Fibroblast of lung (primary cell): Measurements from ENCODE around the gene SFXN1. TPM values are rescaled to one million over a fixed set of nuclear protein-coding genes. Genes with fewer than 3 reads are reported as not detected.
"Not testable (repeated sequence)": the region's sequence is repeated elsewhere in the genome, so short reads cannot be mapped to it uniquely, and the experiment has no call there.

Experiments used
- DNase-seq, 2 donors: peaks; one replicate each; pipeline versions ENCODE4 v3.0.0 to v3.0.0-alpha.2; 2010; ENCODE audit warnings: low read depth in 2 of 2
- H2AFZ ChIP-seq: 2 replicates; pipeline ENCODE4 v1.5.1; 2012; ENCODE audit warnings: low read length, control low read depth, inconsistent platforms
- H3K27ac ChIP-seq: 2 replicates; pipeline ENCODE4 v1.5.1; 2011; ENCODE audit warnings: low read length, control low read depth; ENCODE audit not compliant: insufficient read depth
- H3K27me3 ChIP-seq: 2 replicates; pipeline ENCODE4 v1.5.1; 2011; ENCODE audit warnings: mild to moderate bottlenecking, low read length; ENCODE audit not compliant: control insufficient read depth, insufficient read depth
- H3K36me3 ChIP-seq: 2 replicates; pipeline ENCODE4 v1.5.1; 2011; ENCODE audit warnings: low read length; ENCODE audit not compliant: control insufficient read depth, insufficient read depth
- H3K4me1 ChIP-seq: 2 replicates; pipeline ENCODE4 v1.5.1; 2011; ENCODE audit warnings: low read length; ENCODE audit not compliant: control insufficient read depth, insufficient read depth; ENCODE audit errors: extremely low read depth
- H3K4me2 ChIP-seq: 2 replicates; pipeline ENCODE4 v1.5.1; 2011; ENCODE audit warnings: low read length, control low read depth; ENCODE audit not compliant: insufficient read depth; ENCODE audit errors: extremely low read depth
- H3K4me3 ChIP-seq, 4 experiments: fragments of 200-600 bp in 1 of 4; sonication (generic) in 1 of 4; replicated peaks in 1 of 4; 2 replicates each; pipeline ENCODE4 v1.5.1; 2011 to 2016; ENCODE audit warnings: low read length in 4 of 4, low read depth in 3 of 4, mild to moderate bottlenecking in 3 of 4, control low read depth in 2 of 4, inconsistent platforms in 1 of 4, mixed read lengths in 1 of 4; ENCODE audit not compliant: insufficient read depth in 1 of 4; ENCODE audit errors: control extremely low read depth in 1 of 4
- H3K79me2 ChIP-seq: 2 replicates; pipeline ENCODE4 v1.5.1; 2012; ENCODE audit warnings: mild to moderate bottlenecking, low read length, inconsistent platforms; ENCODE audit not compliant: control insufficient read depth, insufficient read depth
- H3K9ac ChIP-seq: 2 replicates; pipeline ENCODE4 v1.5.1; 2011; ENCODE audit warnings: mild to moderate bottlenecking, low read length, control low read depth; ENCODE audit not compliant: insufficient read depth
- H3K9me3 ChIP-seq: 2 replicates; pipeline ENCODE4 v1.5.1; 2012; ENCODE audit warnings: low read depth, low read length; ENCODE audit not compliant: control insufficient read depth, insufficient read depth
- H4K20me1 ChIP-seq: 2 replicates; pipeline ENCODE4 v1.5.1; 2011; ENCODE audit warnings: low read length; ENCODE audit not compliant: control insufficient read depth, insufficient read depth; ENCODE audit errors: extremely low read depth
- CTCF ChIP-seq, 2 donors: IDR thresholded peaks in 1 of 2; conservative IDR thresholded peaks in 1 of 2; 1 replicate in 1 of 2; 2 replicates in 1 of 2; pipeline ENCODE4 v1.5.1; 2011 to 2012; ENCODE audit warnings: low read length in 2 of 2, control low read depth in 1 of 2, inconsistent platforms in 1 of 2, low read depth in 1 of 2, mild to moderate bottlenecking in 1 of 2
- EZH2 ChIP-seq: IDR thresholded peaks from 2 replicates; pipeline ENCODE4 v1.5.1; 2012; ENCODE audit warnings: low read length, control low read depth, mild to moderate bottlenecking; ENCODE audit errors: missing control alignments
- polyA plus RNA-seq, 2 donors: library from polyadenylated mRNA; depleted of rRNA in 1 of 2; stranded (reverse) in 1 of 2; unstranded in 1 of 2; fragments of >200 nt; gene quantifications; 2 replicates each; pipeline ENCODE4 v1.2.1, GENCODE V29; 2011 to 2012; ENCODE audit warnings: missing spikeins in 1 of 2
- total RNA-seq: library from RNA; depleted of rRNA; stranded (reverse); fragments of >200 nt; gene quantifications from 2 replicates; pipeline ENCODE4 v1.2.1, GENCODE V29; 2014

The SFXN1 gene
- total and polyA plus RNA-seq, 2 donors (not counting 1 experiment from before 2014, with no cell fraction given) = 58.3 to 125 TPM

- Histone ChIP-seq H3K27me3 (peaks cover 6% of the 10 kb centered on the region), H2AFZ (no peak overlapping the region), H3K9ac (no peak overlapping the region), H3K79me2 (no peaks in the 10 kb centered on the region), H3K4me2 (no peak overlapping the region), H3K36me3 (no peaks in the 10 kb centered on the region), H3K9me3 (no peaks in the 10 kb centered on the region), H3K4me3 (no peak overlapping the region), H4K20me1 (no peaks in the 10 kb centered on the region), H3K4me1 (no peaks in the 10 kb centered on the region), H3K27ac (no peak overlapping the region)
- TF ChIP-seq EZH2 = no peak
- no peak for TF ChIP-seq CTCF (conservative IDR thresholded peaks at IDR 0.05 in 1 of 2, IDR thresholded peaks at IDR 0.05 in 1 of 2; ENCODE audit: low read depth in 1 of 2, low read length in 2 of 2)
- no peak for DNase-seq
Observed at GRCh38 chr5:175448276-175448675, 30.1 kb upstream of the SFXN1 start.

DNA sequence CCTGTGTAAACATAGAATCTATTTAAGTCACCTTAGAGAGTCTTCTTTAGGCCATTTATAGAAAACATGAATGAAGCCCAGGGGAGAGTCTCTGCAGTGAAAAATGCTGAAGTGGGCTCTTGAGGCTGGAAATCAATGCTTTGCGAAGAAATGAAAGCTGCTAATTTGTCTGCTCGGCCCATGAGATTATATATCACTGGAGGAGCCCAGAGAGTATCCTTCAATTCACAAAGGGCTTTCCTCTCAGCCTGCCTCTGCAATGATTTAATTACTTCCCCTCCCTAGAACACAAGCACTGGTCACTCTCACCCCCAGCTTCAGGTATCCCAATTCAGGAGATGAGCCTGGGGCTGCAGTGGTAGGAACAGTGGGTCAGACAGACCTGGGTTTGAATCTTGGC, 26.2 kb upstream of the SFXN1 start:
- H3K9me3 ChIP-seq = no peaks in the 10 kb centered on the region
- no peak overlapping the region for H2AFZ ChIP-seq
- H3K4me2 ChIP-seq = no peak overlapping the region
- no peak overlapping the region for H3K27ac ChIP-seq
- TF ChIP-seq EZH2 = no peak
- no peak for TF ChIP-seq CTCF (conservative IDR thresholded peaks at IDR 0.05 in 1 of 2, IDR thresholded peaks at IDR 0.05 in 1 of 2; ENCODE audit: low read depth in 1 of 2, low read length in 2 of 2)
- no peak overlapping the region for H3K4me3 ChIP-seq
- H3K9ac ChIP-seq = no peak overlapping the region
- no peaks in the 10 kb centered on the region for H3K4me1 ChIP-seq
- DNase-seq = no peak
- H3K27me3 ChIP-seq = peaks cover 6% of the 10 kb centered on the region
- H3K79me2 ChIP-seq = no peaks in the 10 kb centered on the region
- H3K36me3 ChIP-seq = no peaks in the 10 kb centered on the region
- H4K20me1 ChIP-seq = no peaks in the 10 kb centered on the region

- not testable (repeated sequence) for H3K4me2 ChIP-seq, H3K36me3 ChIP-seq, H3K27me3 ChIP-seq, H3K79me2 ChIP-seq, H4K20me1 ChIP-seq, DNase-seq, H3K9me3 ChIP-seq, H3K27ac ChIP-seq, H3K9ac ChIP-seq, H2AFZ ChIP-seq, H3K4me1 ChIP-seq, H3K4me3 ChIP-seq
Observed at GRCh38 chr5:175454338-175454737, 24.0 kb upstream of the SFXN1 start.
